K562 (cell line): ENCODE results near the gene DENND1A. TPM values are rescaled to one million over a fixed set of nuclear protein-coding genes. Genes with fewer than 3 reads are reported as not detected.

Experiments
- DDX20 ChIP-seq: fragments of 450-650 bp; IDR thresholded peaks from 2 replicates; pipeline ENCODE4 v1.6.1; 2016; ENCODE audit warnings: missing genetic modification characterization, low read depth, mild to moderate bottlenecking, missing compliant biosample characterization, moderate library complexity
- EP400 ChIP-seq: fragments of 450-650 bp; IDR thresholded peaks from 2 replicates; pipeline ENCODE4 v1.6.1; 2017; ENCODE audit warnings: antibody characterized with exemption, mild to moderate bottlenecking, moderate library complexity
- ETV5 ChIP-seq: sonication (generic); formaldehyde crosslinking; IDR thresholded peaks from 2 replicates; pipeline ENCODE4 v1.4.0; 2020; ENCODE audit warnings: low read depth, mild to moderate bottlenecking, missing genetic modification reagents
- HIVEP1 ChIP-seq: fragments of 250-450 bp; sonication (Bioruptor Pico); IDR thresholded peaks from 2 replicates; pipeline ENCODE4 v1.4.0; 2020; ENCODE audit warnings: mild to moderate bottlenecking
- JUNB ChIP-seq: fragments of 450-650 bp; formaldehyde crosslinking; conservative IDR thresholded peaks from 2 replicates; pipeline ENCODE4 v1.4.0; 2020; ENCODE audit warnings: mild to moderate bottlenecking
- KAT7 ChIP-seq: sonication (generic); formaldehyde crosslinking; IDR thresholded peaks from 2 replicates; pipeline ENCODE4 v1.8.0; 2022; ENCODE audit warnings: missing genetic modification reagents, mild to moderate bottlenecking, borderline replicate concordance
- KHSRP ChIP-seq: fragments of 450-650 bp; IDR thresholded peaks from 2 replicates; pipeline ENCODE4 v1.6.1; 2017
- PHF20 ChIP-seq: fragments of 450-650 bp; IDR thresholded peaks from 2 replicates; pipeline ENCODE4 v1.6.1; 2018; ENCODE audit not compliant: partially characterized antibody
- SIX5 ChIP-seq, 2 experiments: IDR thresholded peaks; 2 replicates each; pipeline ENCODE4 v1.6.1; 2011; ENCODE audit warnings: low read length in 2 of 2, borderline replicate concordance in 1 of 2, low read depth in 1 of 2, mild to moderate bottlenecking in 1 of 2, moderate library complexity in 1 of 2; ENCODE audit not compliant: insufficient read depth in 1 of 2
- SMAD2 ChIP-seq: fragments of 150-350 bp; IDR thresholded peaks from 2 replicates; pipeline ENCODE4 v1.6.1; 2014; ENCODE audit warnings: low read depth, mild to moderate bottlenecking, low read length
- ZFPM2 ChIP-seq: fragments of 250-450 bp; sonication (Bioruptor Pico); IDR thresholded peaks from 2 replicates; pipeline ENCODE4 v1.5.1; 2022; ENCODE audit warnings: mild to moderate bottlenecking
- polyA plus RNA-seq, 8 experiments: library from polyadenylated mRNA; depleted of rRNA in 4 of 8; stranded (reverse) in 5 of 8; unstranded in 3 of 8; fragments of >200 nt; fragmentation: Nextera tagmentation in 2 of 8; fragmentation: Illumina TruSeq in 1 of 8; extraction: Ambion mirVana in 2 of 8; extraction: Trizol in 1 of 8; gene quantifications; 2 replicates each; pipeline versions ENCODE4 v1.2.1 to v1.2.3, GENCODE V29; 2011 to 2014; ENCODE audit warnings: inconsistent platforms in 1 of 8, missing spikeins in 1 of 8
- total RNA-seq, 7 experiments: library from RNA; depleted of rRNA in 6 of 7; stranded (reverse); fragments of >200 nt in 6 of 7; fragmentation: Illumina TruSeq in 2 of 7; extraction: Trizol in 2 of 7; gene quantifications; 2 replicates each; pipeline versions ENCODE4 v1.2.1 to v1.2.3, GENCODE V29; 2011 to 2021; ENCODE audit warnings: low replicate concordance in 1 of 7
- TF ChIP-seq, protein P1 (sequence below), 2 experiments: fragments of 450-650 bp; conservative IDR thresholded peaks; 2 replicates each; pipeline ENCODE4 v1.6.1; 2017; ENCODE audit warnings: mild to moderate bottlenecking in 2 of 2, moderate library complexity in 2 of 2
- TF ChIP-seq, protein P2 (sequence below): sonication (generic); formaldehyde crosslinking; IDR thresholded peaks from 2 replicates; pipeline ENCODE4 v1.8.0; 2022; ENCODE audit warnings: mild to moderate bottlenecking, missing genetic modification reagents
- TF ChIP-seq, protein P3 (sequence below): fragments of 450-650 bp; conservative IDR thresholded peaks from 2 replicates; pipeline ENCODE4 v1.6.1; 2016; ENCODE audit warnings: missing genetic modification characterization, low read depth, mild to moderate bottlenecking, missing compliant biosample characterization, moderate library complexity
- TF ChIP-seq, protein P4 (sequence below), 3 experiments: fragments of 200-800 bp in 1 of 3; sonication (Bioruptor generic) in 1 of 3; sonication (generic) in 1 of 3; formaldehyde crosslinking in 1 of 3; IDR thresholded peaks; 2 replicates each; pipeline versions ENCODE4 v1.6.1 to v1.8.0; 2016 to 2022; ENCODE audit warnings: mild to moderate bottlenecking in 2 of 3, missing compliant biosample characterization in 2 of 3, missing genetic modification characterization in 2 of 3, missing genetic modification reagents in 1 of 3
- TF ChIP-seq, protein P5 (sequence below): sonication (generic); formaldehyde crosslinking; IDR thresholded peaks from 2 replicates; pipeline ENCODE4 v1.8.0; 2022; ENCODE audit warnings: mild to moderate bottlenecking, low read depth, missing genetic modification reagents

The DENND1A gene
- total and polyA plus RNA-seq, 9 of the 15 experiments (the other 6 are each of a cell fraction or from before 2014, with no cell fraction given): 7.6 to 29.5 (median 15.7) TPM

DNA sequence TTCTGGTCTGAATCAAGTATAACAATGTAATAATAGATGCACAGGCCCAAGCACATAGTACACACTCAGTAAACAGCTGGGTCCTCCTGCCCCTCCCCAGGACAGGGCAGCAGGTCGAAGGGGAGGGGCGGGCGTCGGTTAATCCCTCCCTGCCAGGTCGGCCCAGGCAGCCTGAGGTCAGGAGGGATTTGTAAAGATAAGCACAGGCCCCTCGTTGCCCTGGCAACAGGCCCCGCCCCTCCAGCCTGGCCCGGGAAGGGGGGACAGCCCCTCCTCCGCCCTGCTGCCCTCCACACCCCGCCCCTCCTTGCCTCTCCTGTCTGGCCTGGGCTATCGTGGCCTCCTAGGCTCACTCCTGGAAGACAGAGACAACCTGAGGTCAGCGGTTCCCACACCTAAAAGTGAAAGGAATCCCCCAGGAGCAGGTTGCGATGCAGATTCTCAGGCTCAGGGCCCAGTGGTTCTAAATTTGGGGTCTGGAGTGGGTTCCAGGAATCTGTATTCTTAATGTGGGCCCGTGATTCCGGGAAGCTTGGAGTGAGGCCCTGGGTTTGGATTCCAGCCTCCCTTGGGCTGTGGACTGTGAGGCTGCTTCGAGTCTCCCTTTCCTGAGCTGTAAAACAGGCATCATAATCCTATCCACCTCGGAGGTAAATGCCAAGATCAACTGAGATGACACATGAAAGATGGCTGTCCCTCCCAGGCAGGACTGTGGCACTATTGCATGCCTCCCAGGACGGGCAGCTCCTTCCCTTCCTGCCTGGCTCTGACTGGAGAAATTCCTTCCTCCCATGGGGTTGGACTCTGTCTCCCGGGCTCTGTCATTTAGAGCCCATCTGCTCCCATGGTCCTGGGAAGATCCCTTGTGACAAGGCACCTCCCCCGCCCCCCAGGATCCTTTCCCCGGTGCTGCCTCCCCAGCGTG, 569.5 kb downstream of the DENND1A start (continued):
- TF ChIP-seq ETV5 (CRISPR knock-in tag) (no peak), DDX20 (tag) (no peak), KAT7 (CRISPR knock-in tag) (peak; percentile 41; the same call in 1 of the 2 replicates), SIX5 (IDR thresholded peaks at IDR 0.05; ENCODE audit: borderline replicate concordance in 1 of 2, insufficient read depth in 1 of 2, low read depth in 1 of 2, low read length in 2 of 2) (no peak), ZFPM2 (no peak), KHSRP (no peak), SMAD2 (no peak), JUNB (CRISPR knock-in tag) (no peak), EP400 (no peak; the same call in 1 of the 2 replicates), HIVEP1 (CRISPR knock-in tag) (no peak), PHF20 (peak; percentile 31)
- TF ChIP-seq, protein P1, sequence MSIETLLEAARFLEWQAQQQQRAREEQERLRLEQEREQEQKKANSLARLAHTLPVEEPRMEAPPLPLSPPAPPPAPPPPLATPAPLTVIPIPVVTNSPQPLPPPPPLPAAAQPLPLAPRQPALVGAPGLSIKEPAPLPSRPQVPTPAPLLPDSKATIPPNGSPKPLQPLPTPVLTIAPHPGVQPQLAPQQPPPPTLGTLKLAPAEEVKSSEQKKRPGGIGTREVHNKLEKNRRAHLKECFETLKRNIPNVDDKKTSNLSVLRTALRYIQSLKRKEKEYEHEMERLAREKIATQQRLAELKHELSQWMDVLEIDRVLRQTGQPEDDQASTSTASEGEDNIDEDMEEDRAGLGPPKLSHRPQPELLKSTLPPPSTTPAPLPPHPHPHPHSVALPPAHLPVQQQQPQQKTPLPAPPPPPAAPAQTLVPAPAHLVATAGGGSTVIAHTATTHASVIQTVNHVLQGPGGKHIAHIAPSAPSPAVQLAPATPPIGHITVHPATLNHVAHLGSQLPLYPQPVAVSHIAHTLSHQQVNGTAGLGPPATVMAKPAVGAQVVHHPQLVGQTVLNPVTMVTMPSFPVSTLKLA (conservative IDR thresholded peaks at IDR 0.05): peak in 1 of 2 experiments; percentile 50; a peak in 2 of 4 replicates
- TF ChIP-seq, protein P2, sequence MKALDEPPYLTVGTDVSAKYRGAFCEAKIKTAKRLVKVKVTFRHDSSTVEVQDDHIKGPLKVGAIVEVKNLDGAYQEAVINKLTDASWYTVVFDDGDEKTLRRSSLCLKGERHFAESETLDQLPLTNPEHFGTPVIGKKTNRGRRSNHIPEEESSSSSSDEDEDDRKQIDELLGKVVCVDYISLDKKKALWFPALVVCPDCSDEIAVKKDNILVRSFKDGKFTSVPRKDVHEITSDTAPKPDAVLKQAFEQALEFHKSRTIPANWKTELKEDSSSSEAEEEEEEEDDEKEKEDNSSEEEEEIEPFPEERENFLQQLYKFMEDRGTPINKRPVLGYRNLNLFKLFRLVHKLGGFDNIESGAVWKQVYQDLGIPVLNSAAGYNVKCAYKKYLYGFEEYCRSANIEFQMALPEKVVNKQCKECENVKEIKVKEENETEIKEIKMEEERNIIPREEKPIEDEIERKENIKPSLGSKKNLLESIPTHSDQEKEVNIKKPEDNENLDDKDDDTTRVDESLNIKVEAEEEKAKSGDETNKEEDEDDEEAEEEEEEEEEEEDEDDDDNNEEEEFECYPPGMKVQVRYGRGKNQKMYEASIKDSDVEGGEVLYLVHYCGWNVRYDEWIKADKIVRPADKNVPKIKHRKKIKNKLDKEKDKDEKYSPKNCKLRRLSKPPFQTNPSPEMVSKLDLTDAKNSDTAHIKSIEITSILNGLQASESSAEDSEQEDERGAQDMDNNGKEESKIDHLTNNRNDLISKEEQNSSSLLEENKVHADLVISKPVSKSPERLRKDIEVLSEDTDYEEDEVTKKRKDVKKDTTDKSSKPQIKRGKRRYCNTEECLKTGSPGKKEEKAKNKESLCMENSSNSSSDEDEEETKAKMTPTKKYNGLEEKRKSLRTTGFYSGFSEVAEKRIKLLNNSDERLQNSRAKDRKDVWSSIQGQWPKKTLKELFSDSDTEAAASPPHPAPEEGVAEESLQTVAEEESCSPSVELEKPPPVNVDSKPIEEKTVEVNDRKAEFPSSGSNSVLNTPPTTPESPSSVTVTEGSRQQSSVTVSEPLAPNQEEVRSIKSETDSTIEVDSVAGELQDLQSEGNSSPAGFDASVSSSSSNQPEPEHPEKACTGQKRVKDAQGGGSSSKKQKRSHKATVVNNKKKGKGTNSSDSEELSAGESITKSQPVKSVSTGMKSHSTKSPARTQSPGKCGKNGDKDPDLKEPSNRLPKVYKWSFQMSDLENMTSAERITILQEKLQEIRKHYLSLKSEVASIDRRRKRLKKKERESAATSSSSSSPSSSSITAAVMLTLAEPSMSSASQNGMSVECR (CRISPR knock-in tag): no peak
- TF ChIP-seq, protein P3, sequence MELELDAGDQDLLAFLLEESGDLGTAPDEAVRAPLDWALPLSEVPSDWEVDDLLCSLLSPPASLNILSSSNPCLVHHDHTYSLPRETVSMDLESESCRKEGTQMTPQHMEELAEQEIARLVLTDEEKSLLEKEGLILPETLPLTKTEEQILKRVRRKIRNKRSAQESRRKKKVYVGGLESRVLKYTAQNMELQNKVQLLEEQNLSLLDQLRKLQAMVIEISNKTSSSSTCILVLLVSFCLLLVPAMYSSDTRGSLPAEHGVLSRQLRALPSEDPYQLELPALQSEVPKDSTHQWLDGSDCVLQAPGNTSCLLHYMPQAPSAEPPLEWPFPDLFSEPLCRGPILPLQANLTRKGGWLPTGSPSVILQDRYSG (tag): peak; percentile 59; the same call in 1 of the 2 replicates
- TF ChIP-seq, protein P4, sequence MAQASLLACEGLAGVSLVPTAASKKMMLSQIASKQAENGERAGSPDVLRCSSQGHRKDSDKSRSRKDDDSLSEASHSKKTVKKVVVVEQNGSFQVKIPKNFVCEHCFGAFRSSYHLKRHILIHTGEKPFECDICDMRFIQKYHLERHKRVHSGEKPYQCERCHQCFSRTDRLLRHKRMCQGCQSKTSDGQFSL (CRISPR knock-in tag; IDR thresholded peaks at IDR 0.05): no peak
- TF ChIP-seq, protein P4 (tag; IDR thresholded peaks at IDR 0.05): peak; percentile 52 to 61; a peak in 1 of 4 replicates
- TF ChIP-seq, protein P5, sequence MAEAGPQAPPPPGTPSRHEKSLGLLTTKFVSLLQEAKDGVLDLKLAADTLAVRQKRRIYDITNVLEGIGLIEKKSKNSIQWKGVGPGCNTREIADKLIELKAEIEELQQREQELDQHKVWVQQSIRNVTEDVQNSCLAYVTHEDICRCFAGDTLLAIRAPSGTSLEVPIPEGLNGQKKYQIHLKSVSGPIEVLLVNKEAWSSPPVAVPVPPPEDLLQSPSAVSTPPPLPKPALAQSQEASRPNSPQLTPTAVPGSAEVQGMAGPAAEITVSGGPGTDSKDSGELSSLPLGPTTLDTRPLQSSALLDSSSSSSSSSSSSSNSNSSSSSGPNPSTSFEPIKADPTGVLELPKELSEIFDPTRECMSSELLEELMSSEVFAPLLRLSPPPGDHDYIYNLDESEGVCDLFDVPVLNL (CRISPR knock-in tag): peak; percentile 31; the same call in 1 of the 2 replicates
